Prostate gland (tissue), 2 donors: ENCODE data around the gene DRG1.

Source experiments
- CTCF ChIP-seq, 4 experiments: fragments of 200-600 bp in 2 of 4; fragments of 450-650 bp in 2 of 4; sonication (generic) in 2 of 4; IDR thresholded peaks; 1 replicate in 3 of 4; 2 replicates in 1 of 4; pipeline ENCODE4 v1.5.1; 2016 to 2019; ENCODE audit warnings: antibody characterized with exemption in 4 of 4, mild to moderate bottlenecking in 2 of 4, moderate library complexity in 2 of 4
- POLR2A ChIP-seq: fragments of 450-650 bp; IDR thresholded peaks from one replicate; pipeline ENCODE4 v1.6.1; 2016; ENCODE audit warnings: antibody characterized with exemption, mild to moderate bottlenecking

DNA sequence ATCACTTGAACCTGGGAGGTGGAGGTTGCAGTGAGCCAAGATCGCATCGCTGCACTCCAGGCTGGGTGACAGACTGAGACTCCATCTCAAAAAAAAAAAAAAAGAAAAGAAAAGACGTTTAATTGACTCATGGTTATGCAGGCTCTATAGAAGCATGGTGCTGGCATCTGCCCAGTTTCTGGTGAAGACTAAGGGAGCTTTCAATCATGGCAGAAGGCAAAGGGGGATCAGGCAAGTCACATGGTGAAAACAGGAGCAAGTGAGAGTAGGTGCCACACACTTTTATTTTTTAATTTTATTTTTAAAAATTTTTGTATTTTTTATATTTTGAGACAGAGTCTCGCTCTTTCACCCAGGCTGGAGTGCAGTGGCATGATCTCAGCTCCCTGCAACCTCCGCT, 44.9 kb upstream of the DRG1 start:
- TF ChIP-seq POLR2A, result no peak
- no peak for TF ChIP-seq CTCF (IDR thresholded peaks at IDR 0.05)
